HG03342 (cell line): Measurements from ENCODE around the gene TMEM131.
"Not testable (repeated sequence)": the region's sequence is repeated elsewhere in the genome, so short reads cannot be mapped to it uniquely, and the experiment has no call there.

Experiments used
- ATAC-seq: cut with Tn5 transposase; IDR thresholded peaks from one replicate; pipeline ENCODE4 v1.9.1; 2021; ENCODE audit warnings: mild to moderate bottlenecking, moderate library complexity; ENCODE audit not compliant: unreplicated experiment

TMEM131 gene

GRCh38 chr2:97995734-97996624, at the start of gene TMEM131:
TSS of gene TMEM131 (minus strand) at chr2:97995948. CDS start at chr2:97995662, 286 bp downstream.
- ATAC-seq: peak; percentile 62

- ATAC-seq: not testable (repeated sequence)
Measured at GRCh38 chr2:98044730-98045129, 49.0 kb upstream of the TMEM131 start.

- ATAC-seq: no peak
Measured at GRCh38 chr2:98043101-98043500, 47.4 kb upstream of the TMEM131 start.

- no peak for ATAC-seq
Measured at GRCh38 chr2:98040331-98040939, 44.7 kb upstream of the TMEM131 start.

GRCh38 chr2:98039085-98039756, 43.5 kb upstream of the TMEM131 start:
- ATAC-seq: no peak

- no peak for ATAC-seq
Measured at GRCh38 chr2:98037666-98038336, 42.1 kb upstream of the TMEM131 start.

GRCh38 chr2:98037206-98037605, 41.5 kb upstream of the TMEM131 start:
- ATAC-seq: no peak

- no peak for ATAC-seq
Measured at GRCh38 chr2:98036349-98037000, 40.7 kb upstream of the TMEM131 start.

GRCh38 chr2:98034745-98035144, 39.0 kb upstream of the TMEM131 start:
- no peak for ATAC-seq

GRCh38 chr2:98032086-98032485, 36.3 kb upstream of the TMEM131 start:
- ATAC-seq: no peak

GRCh38 chr2:98029718-98030222, 34.0 kb upstream of the TMEM131 start:
- no peak for ATAC-seq

GRCh38 chr2:98028931-98029717, 33.4 kb upstream of the TMEM131 start:
- ATAC-seq: no peak

GRCh38 chr2:98028101-98028561, 32.4 kb upstream of the TMEM131 start:
- no peak for ATAC-seq

GRCh38 chr2:98027538-98027937, 31.8 kb upstream of the TMEM131 start:
- ATAC-seq: peak; percentile 39

- peak; percentile 80 for ATAC-seq
Measured at GRCh38 chr2:98026927-98027522, 31.3 kb upstream of the TMEM131 start.

GRCh38 chr2:98026292-98026691, 30.5 kb upstream of the TMEM131 start:
- no peak for ATAC-seq

- ATAC-seq: no peak
Measured at GRCh38 chr2:98025481-98026037, 29.8 kb upstream of the TMEM131 start.

GRCh38 chr2:98022067-98022466, 26.3 kb upstream of the TMEM131 start:
- ATAC-seq: not testable (repeated sequence)
